WERI-Rb-1 (cell line): ENCODE results near the gene ACTR1B.

ENCODE experiments used
- DNase-seq: peaks from one replicate; pipeline ENCODE4 v3.0.0-alpha.2; 2020
- H3K27ac ChIP-seq: fragments of 250-450 bp; sonication (Bioruptor Pico); 2 replicates; pipeline ENCODE4 v1.5.1; 2020; ENCODE audit warnings: mild to moderate bottlenecking, moderate library complexity
- H3K27me3 ChIP-seq: fragments of 250-450 bp; sonication (Bioruptor Pico); 2 replicates; pipeline ENCODE4 v1.5.1; 2021; ENCODE audit warnings: mild to moderate bottlenecking, low read depth, moderate library complexity; ENCODE audit not compliant: insufficient read depth, severe bottlenecking
- H3K36me3 ChIP-seq: fragments of 250-450 bp; sonication (Bioruptor Pico); 2 replicates; pipeline ENCODE4 v1.5.1; 2020; ENCODE audit warnings: mild to moderate bottlenecking, moderate library complexity
- H3K4me3 ChIP-seq: 2 replicates; pipeline ENCODE4 v1.5.1; 2011; ENCODE audit warnings: low read depth, mild to moderate bottlenecking, control low read depth, low read length
- H3K9me3 ChIP-seq: fragments of 250-450 bp; sonication (Bioruptor Pico); 2 replicates; pipeline ENCODE4 v1.5.1; 2021; ENCODE audit warnings: mild to moderate bottlenecking, moderate library complexity; ENCODE audit not compliant: severe bottlenecking
- CTCF ChIP-seq: IDR thresholded peaks from 2 replicates; pipeline ENCODE4 v1.5.1; 2011; ENCODE audit warnings: low read depth, mild to moderate bottlenecking, control low read depth, inconsistent platforms, low read length

Gene ACTR1B

DNA sequence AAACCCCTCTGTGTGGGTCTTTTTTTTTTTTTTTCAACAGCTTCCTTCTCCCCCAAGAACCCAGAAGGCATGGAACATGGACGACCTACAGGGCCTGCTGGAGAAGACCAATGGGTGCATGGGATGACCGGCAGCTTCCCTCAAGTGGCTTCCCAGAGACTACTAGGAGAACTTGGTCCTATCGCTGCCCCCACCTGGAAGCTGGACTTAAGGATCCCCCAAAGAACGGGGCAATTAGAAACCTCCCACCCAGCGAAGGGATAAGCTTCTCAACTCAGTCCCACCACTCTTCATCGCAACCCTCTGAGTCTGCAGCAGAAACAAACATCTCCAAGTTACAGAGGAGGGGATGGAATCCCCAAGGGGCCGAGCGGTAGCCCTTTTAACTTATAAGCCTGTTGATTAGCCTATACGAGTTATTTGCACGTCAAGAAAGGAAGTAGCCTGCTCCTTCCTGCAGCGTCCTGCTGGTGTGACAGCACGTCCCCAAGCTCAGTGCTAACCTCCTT lies 1.4 kb downstream of the ACTR1B start:
- Histone ChIP-seq H3K27ac (no peak overlapping the region; the same call in 1 of the 2 replicates), H3K36me3 (peaks cover 20% of the 10 kb centered on the region), H3K4me3 (peak overlapping the region; percentile 85), H3K27me3 (no peaks in the 10 kb centered on the region), H3K9me3 (no peaks in the 10 kb centered on the region)
- DNase-seq: no peak
- no peak for TF ChIP-seq CTCF

GRCh38 chr2:97661927-97662326 lies 1.9 kb downstream of the ACTR1B start:
- Histone ChIP-seq H3K27me3 (no peaks in the 10 kb centered on the region), H3K9me3 (no peaks in the 10 kb centered on the region), H3K36me3 (peaks cover 25% of the 10 kb centered on the region), H3K4me3 (no peak overlapping the region), H3K27ac (no peak overlapping the region)
- TF ChIP-seq CTCF: no peak
- DNase-seq: no peak

DNA sequence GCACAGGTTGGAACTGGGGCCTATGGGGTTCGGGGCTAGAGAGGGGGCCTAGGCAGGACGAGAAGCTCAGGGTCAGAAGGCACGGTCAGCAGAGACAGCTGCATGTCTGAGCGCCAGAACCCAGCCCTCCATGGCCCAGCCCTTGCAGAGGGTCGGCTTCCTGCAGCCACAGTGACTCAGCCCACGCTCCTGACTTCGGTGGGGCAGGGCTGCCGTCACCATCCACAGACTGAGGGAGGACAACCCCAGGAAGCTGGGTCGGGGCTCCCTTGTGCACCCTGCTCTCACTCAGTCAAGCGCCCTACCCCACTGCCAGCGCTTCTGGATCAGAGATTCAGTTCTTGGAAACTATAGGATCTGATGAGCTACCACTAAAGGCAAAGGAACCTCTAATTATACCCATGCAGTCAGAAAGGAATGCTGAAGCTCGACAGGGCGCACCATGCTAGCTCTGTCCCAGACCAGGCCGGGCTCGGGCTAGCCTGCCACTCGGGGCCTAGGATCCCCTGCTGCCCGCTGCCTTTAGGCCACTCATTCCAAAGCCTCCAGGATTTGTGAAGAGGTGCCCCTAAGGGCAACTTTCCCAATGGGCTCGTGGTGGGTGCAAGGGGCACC lies 3.0 kb downstream of the ACTR1B start:
- Histone ChIP-seq H3K9me3 (no peaks in the 10 kb centered on the region), H3K27me3 (no peaks in the 10 kb centered on the region), H3K36me3 (peaks cover 27% of the 10 kb centered on the region), H3K4me3 (no peak overlapping the region), H3K27ac (no peak overlapping the region)
- no peak for TF ChIP-seq CTCF
- no peak for DNase-seq

- Histone ChIP-seq H3K27me3 (no peaks in the 10 kb centered on the region), H3K4me3 (no peak overlapping the region), H3K36me3 (peaks cover 27% of the 10 kb centered on the region), H3K27ac (no peak overlapping the region), H3K9me3 (no peaks in the 10 kb centered on the region)
- no peak for DNase-seq
- no peak for TF ChIP-seq CTCF
Observed at GRCh38 chr2:97660044-97660774, 3.6 kb downstream of the ACTR1B start.

DNA sequence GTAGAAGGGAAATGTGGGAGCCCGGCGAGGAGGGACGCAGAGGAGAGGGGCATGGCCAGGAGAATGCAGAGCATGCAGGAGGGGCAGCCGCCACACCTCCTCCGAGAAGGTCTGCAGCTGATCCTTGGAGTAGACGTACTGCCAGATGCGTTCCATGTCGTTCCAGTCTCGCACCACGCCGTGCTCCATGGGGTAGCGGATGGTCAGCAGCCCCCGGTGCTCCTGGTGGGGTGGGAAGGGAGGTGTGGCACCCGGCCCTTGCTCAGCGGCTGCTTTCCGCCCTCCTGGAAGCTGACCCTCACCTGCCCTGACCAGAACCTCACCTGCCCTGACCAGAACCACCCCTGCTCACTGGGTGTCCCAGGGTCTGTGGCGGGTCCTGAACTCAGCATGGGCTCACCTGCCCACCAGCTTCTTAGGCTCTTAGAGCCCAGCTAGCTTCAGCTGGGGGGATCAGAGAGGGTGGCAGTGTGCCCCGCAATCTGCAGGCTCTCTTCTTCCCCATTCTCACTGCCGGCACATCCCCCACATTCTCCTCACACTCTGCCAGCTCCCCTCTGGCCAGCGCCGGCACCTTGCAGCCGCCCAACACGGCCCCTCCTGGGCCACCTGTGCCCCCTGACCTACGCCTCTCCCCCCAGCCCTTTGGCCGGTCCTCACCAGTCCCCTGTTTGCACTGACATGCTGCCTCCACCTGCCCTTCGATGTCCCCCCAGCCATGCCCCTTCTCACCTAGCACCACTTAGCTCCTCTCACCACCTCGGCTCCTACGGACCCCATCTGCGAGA lies 4.4 kb downstream of the ACTR1B start:
- Histone ChIP-seq H3K4me3 (no peak overlapping the region), H3K9me3 (no peaks in the 10 kb centered on the region), H3K27me3 (no peaks in the 10 kb centered on the region), H3K27ac (no peak overlapping the region), H3K36me3 (peaks cover 29% of the 10 kb centered on the region)
- no peak for DNase-seq
- no peak for TF ChIP-seq CTCF
